ENCODE results near the gene TMEM201.

TMEM201 gene

DNA sequence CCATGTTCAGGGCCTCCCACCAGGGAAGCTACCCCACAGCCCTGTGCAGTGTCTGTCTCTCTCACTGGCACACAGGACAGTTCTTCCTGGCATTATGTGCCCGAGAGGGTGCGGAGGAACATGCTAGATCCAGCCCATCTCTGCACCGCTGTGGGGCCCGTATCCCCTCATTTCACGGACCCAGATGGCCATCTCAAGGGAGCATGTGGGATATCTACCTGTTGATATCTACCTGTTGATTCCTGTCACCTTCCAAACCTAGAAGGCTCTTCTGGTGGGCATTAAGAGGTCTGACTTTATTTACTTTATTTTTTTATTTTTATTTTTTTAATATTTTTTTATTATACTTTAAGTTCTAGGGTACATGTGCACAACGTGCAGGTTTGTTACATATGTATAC is 74.5 kb downstream of the TMEM201 start:
- no peak overlapping the region for H3K4me3 ChIP-seq (ENCODE audit: low read depth, low read length)
- no peak for DNase-seq (ENCODE audit: low read depth)
- TF ChIP-seq, protein P1, sequence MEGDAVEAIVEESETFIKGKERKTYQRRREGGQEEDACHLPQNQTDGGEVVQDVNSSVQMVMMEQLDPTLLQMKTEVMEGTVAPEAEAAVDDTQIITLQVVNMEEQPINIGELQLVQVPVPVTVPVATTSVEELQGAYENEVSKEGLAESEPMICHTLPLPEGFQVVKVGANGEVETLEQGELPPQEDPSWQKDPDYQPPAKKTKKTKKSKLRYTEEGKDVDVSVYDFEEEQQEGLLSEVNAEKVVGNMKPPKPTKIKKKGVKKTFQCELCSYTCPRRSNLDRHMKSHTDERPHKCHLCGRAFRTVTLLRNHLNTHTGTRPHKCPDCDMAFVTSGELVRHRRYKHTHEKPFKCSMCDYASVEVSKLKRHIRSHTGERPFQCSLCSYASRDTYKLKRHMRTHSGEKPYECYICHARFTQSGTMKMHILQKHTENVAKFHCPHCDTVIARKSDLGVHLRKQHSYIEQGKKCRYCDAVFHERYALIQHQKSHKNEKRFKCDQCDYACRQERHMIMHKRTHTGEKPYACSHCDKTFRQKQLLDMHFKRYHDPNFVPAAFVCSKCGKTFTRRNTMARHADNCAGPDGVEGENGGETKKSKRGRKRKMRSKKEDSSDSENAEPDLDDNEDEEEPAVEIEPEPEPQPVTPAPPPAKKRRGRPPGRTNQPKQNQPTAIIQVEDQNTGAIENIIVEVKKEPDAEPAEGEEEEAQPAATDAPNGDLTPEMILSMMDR (IDR thresholded peaks at IDR 0.05; ENCODE audit: insufficient read depth, low read depth, low read length, missing control alignments), result no peak
